HCT116 (cell line): ENCODE measurements around the gene TCP10L.
"Not testable (repeated sequence)": the region's sequence is repeated elsewhere in the genome, so short reads cannot be mapped to it uniquely, and the experiment has no call there.

Experiments used
- CTCF ChIP-seq, 3 experiments: fragments of 200-600 bp in 1 of 3; sonication (generic) in 1 of 3; IDR thresholded peaks in 2 of 3; conservative IDR thresholded peaks in 1 of 3; 2 replicates each; pipeline ENCODE4 v1.5.1; 2012 to 2017; ENCODE audit warnings: low read depth in 2 of 3, low read length in 2 of 3, antibody characterized with exemption in 1 of 3, borderline replicate concordance in 1 of 3, control low read depth in 1 of 3, mild to moderate bottlenecking in 1 of 3, mixed read lengths in 1 of 3, mixed run types in 1 of 3, moderate library complexity in 1 of 3; ENCODE audit not compliant: insufficient read depth in 1 of 3
- EGR1 ChIP-seq: IDR thresholded peaks from 2 replicates; pipeline ENCODE4 v1.6.1; 2012; ENCODE audit warnings: low read depth
- EZH2 ChIP-seq: fragments of 200-600 bp; sonication (generic); IDR thresholded peaks from 2 replicates; pipeline ENCODE4 v1.6.1; 2017; ENCODE audit warnings: antibody characterized with exemption, mixed run types
- POLR2A ChIP-seq: IDR thresholded peaks from 2 replicates; pipeline ENCODE4 v1.7.0; 2011; ENCODE audit warnings: borderline replicate concordance; ENCODE audit not compliant: insufficient read depth, insufficient read length; ENCODE audit errors: extremely low read depth
- REST ChIP-seq: IDR thresholded peaks from 2 replicates; pipeline ENCODE4 v1.6.1; 2012; ENCODE audit warnings: low read depth

- not testable (repeated sequence) for TF ChIP-seq CTCF (IDR thresholded peaks at IDR 0.05 in 2 of 3, conservative IDR thresholded peaks at IDR 0.05 in 1 of 3; ENCODE audit: borderline replicate concordance in 1 of 3, insufficient read depth in 1 of 3, low read depth in 2 of 3, low read length in 2 of 3); EGR1; POLR2A; EZH2; REST
Observed at GRCh38 chr21:32618218-32618617, 32.9 kb upstream of the TCP10L start.
